ENCODE measurements around the gene OGFOD1.

The OGFOD1 gene

DNA sequence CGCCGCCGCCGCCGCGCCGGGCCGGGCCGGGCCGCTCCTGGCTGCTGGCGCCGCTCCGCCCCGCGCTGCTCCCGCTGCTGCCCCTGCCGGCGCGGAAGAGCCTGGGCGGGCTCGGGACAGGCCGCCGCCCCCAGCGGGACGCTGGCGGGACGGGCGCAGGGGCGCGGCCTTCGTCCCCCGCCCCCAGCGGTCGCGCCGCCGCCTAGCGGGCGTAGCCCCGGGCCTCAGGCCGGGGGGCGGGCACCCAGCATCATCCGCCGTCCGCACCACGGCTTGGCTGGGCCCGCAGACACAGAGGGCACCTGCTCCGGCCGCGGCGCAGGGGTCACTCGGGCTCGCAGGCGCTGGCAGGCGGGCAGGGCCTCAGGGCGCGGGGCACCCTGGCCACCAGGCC lies 25.9 kb upstream of the OGFOD1 start, which contains the start of gene AMFR:
Gene AMFR (minus strand): TSS at position 107 of the 394 bp plus-strand sequence. CDS start 218 bp downstream, outside the sequence.
- FAIRE-seq (peak; percentile 98), DNase-seq (ENCODE audit: insufficient read length, low spot score) (peak; percentile 79)
- TF ChIP-seq PAX5 (IDR thresholded peaks at IDR 0.05; ENCODE audit: insufficient read depth, low read length, severe bottlenecking) (peak; percentile 25), POLR2A (IDR thresholded peaks at IDR 0.05; ENCODE audit: low read depth, low read length) (no peak), POU2F2 (IDR thresholded peaks at IDR 0.05; ENCODE audit: low read depth, low read length) (no peak), POLR2AphosphoS5 (IDR thresholded peaks at IDR 0.05; ENCODE audit: low read depth, low read length) (no peak)

DNA sequence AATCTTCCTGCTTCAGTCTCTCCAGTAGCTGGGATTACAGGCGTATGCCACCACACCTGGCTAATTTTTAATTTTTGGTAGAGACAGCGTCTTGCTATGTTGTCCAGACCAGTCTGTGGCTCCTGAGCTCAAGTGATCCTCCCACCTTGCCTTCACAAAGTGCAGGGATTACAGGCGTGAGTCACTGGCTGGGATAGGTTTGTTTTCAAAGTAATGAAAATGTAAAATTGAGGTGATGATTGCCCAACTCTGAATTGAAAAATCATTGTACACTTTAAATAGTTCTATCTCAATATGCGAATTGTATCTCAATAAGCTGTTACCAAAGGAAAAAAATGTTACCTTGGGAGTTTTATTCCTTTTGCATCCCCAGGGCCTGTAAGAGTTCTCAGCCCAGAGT lies 24.8 kb upstream of the OGFOD1 start:
- DNase-seq (ENCODE audit: insufficient read length, low spot score) (no peak), FAIRE-seq (no peak)
- no peak for TF ChIP-seq TAF1 (IDR thresholded peaks at IDR 0.05; ENCODE audit: low read depth, low read length)
- no peak for TF ChIP-seq POU2F2 (IDR thresholded peaks at IDR 0.05; ENCODE audit: low read depth, low read length)

DNA sequence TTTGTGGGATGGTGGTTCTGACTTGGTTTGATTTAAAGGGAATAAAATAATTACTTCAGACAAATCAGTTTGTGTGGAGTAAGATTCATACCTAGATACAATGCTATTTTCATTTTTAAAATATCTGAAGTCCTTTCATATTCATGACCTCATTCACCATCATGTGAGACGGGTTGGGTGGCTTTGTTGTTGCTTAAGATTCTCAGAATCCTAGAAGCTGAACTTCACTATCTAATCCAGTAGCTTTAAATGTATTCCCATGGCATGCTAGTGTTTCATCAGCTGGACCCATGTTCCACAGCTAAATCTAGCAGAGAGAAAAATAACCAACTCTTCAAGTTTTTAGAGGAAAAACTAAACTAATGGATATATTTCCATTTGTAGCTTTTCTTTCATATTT lies 23.3 kb upstream of the OGFOD1 start:
- TF ChIP-seq TAF1 (IDR thresholded peaks at IDR 0.05; ENCODE audit: low read depth, low read length) (no peak), POLR2A (IDR thresholded peaks at IDR 0.05; ENCODE audit: low read depth, low read length) (no peak), POLR2AphosphoS5 (IDR thresholded peaks at IDR 0.05; ENCODE audit: low read depth, low read length) (no peak), SPI1 (IDR thresholded peaks at IDR 0.05; ENCODE audit: low read depth, low read length) (no peak), POU2F2 (IDR thresholded peaks at IDR 0.05; ENCODE audit: low read depth, low read length) (no peak), PAX5 (IDR thresholded peaks at IDR 0.05; ENCODE audit: insufficient read depth, low read length, severe bottlenecking) (no peak)
- FAIRE-seq (no peak), DNase-seq (ENCODE audit: insufficient read length, low spot score) (no peak)

DNA sequence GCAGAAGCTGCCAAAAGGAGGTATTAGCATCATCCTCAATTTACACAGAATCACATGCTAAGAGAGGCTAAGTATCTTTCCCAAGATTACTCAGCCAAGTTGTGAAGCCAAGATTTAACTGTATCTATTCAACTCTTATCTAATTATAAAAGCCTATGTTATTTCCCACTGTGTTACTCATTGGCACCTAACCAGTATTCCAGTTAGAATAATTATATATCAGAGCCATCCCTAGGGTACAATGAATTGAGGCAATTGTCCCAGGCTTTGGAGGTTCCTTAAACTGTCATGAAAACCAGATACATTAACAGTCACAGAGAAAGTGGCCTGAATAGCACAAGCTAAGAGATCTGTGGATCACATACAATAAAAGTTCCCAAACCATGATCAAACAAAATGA lies 15.1 kb upstream of the OGFOD1 start:
- no peak for FAIRE-seq
- no peak for DNase-seq (ENCODE audit: insufficient read length, low spot score)
- no peak for TF ChIP-seq SPI1 (IDR thresholded peaks at IDR 0.05; ENCODE audit: low read depth, low read length)
- TF ChIP-seq POU2F2 (IDR thresholded peaks at IDR 0.05; ENCODE audit: low read depth, low read length): no peak
- TF ChIP-seq PAX5 (IDR thresholded peaks at IDR 0.05; ENCODE audit: insufficient read depth, low read length, severe bottlenecking): no peak
- TF ChIP-seq TAF1 (IDR thresholded peaks at IDR 0.05; ENCODE audit: low read depth, low read length): no peak
- no peak for TF ChIP-seq POLR2A (IDR thresholded peaks at IDR 0.05; ENCODE audit: low read depth, low read length)
- TF ChIP-seq POLR2AphosphoS5 (IDR thresholded peaks at IDR 0.05; ENCODE audit: low read depth, low read length): no peak

DNA sequence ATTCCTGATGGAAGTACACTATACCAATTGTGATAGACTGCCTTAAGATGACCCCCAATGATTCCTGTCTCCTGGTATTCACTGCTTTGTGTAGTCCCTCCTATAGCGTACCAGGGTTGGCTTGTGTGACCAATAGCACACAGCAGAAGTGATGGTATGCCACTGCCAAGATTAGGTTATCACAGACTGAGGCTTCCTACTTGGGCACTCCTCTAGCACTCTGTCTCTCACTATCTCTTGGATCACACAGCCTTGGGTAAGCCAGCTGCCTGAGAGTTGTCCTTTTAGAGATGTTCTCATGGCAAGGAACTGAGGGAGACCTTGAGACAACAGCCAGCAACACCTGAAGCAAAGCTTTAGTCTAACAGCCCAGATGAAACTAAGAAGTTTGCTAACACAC lies 13.3 kb upstream of the OGFOD1 start:
- TF ChIP-seq POLR2AphosphoS5 (IDR thresholded peaks at IDR 0.05; ENCODE audit: low read depth, low read length): no peak
- TF ChIP-seq POU2F2 (IDR thresholded peaks at IDR 0.05; ENCODE audit: low read depth, low read length): no peak
- no peak for TF ChIP-seq TAF1 (IDR thresholded peaks at IDR 0.05; ENCODE audit: low read depth, low read length)
- no peak for TF ChIP-seq POLR2A (IDR thresholded peaks at IDR 0.05; ENCODE audit: low read depth, low read length)
- TF ChIP-seq PAX5 (IDR thresholded peaks at IDR 0.05; ENCODE audit: insufficient read depth, low read length, severe bottlenecking): no peak
- no peak for TF ChIP-seq SPI1 (IDR thresholded peaks at IDR 0.05; ENCODE audit: low read depth, low read length)
- FAIRE-seq (no peak), DNase-seq (ENCODE audit: insufficient read length, low spot score) (no peak)

DNA sequence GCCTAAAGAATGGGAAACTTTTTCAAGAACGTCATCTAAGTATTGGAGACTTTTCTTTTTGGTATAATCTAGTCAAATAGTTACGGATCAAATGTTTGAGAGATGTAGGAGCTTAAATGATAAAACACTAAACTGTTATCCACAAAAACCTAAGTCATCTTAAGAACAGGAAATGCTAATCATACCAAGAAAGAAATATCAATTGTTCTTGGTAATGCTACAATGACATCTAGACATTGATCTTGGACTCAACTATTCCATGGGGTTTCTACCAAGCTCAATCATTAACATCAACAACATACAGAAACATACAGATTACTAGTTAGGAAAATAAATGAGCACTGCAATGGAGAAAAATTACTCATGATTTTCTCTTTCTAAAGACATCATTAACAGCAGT lies 4.1 kb upstream of the OGFOD1 start:
- DNase-seq (ENCODE audit: insufficient read length, low spot score): no peak
- TF ChIP-seq POLR2A (IDR thresholded peaks at IDR 0.05; ENCODE audit: low read depth, low read length) (no peak), POLR2AphosphoS5 (IDR thresholded peaks at IDR 0.05; ENCODE audit: low read depth, low read length) (no peak), POU2F2 (IDR thresholded peaks at IDR 0.05; ENCODE audit: low read depth, low read length) (no peak), TAF1 (IDR thresholded peaks at IDR 0.05; ENCODE audit: low read depth, low read length) (no peak), PAX5 (IDR thresholded peaks at IDR 0.05; ENCODE audit: insufficient read depth, low read length, severe bottlenecking) (no peak), SPI1 (IDR thresholded peaks at IDR 0.05; ENCODE audit: low read depth, low read length) (no peak)

DNA sequence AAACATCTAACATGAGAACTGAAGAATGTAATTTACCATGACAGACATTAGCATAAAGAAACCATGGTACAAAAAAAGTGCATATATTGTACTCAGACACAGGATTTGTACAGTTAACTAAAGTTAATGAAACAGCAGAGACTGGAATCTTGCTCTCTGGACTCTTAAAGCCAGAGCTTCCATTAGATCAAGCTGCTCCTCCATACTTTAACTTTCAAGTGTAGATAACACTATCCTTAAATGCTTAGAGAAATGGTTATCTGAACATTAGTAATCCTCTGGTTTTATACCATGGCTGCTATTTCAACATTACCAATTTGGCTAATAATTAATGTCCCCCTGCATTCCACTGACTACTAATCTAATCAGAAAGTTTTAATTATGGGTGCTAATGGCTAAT lies 3.3 kb upstream of the OGFOD1 start:
- TF ChIP-seq POLR2AphosphoS5 (IDR thresholded peaks at IDR 0.05; ENCODE audit: low read depth, low read length) (no peak), SPI1 (IDR thresholded peaks at IDR 0.05; ENCODE audit: low read depth, low read length) (no peak), TAF1 (IDR thresholded peaks at IDR 0.05; ENCODE audit: low read depth, low read length) (no peak), PAX5 (IDR thresholded peaks at IDR 0.05; ENCODE audit: insufficient read depth, low read length, severe bottlenecking) (no peak), POLR2A (IDR thresholded peaks at IDR 0.05; ENCODE audit: low read depth, low read length) (no peak), POU2F2 (IDR thresholded peaks at IDR 0.05; ENCODE audit: low read depth, low read length) (no peak)
- DNase-seq (ENCODE audit: insufficient read length, low spot score) (no peak), FAIRE-seq (no peak)

More for the DNA sequence above, 4.1 kb upstream of the OGFOD1 start:
- FAIRE-seq: no peak

DNA sequence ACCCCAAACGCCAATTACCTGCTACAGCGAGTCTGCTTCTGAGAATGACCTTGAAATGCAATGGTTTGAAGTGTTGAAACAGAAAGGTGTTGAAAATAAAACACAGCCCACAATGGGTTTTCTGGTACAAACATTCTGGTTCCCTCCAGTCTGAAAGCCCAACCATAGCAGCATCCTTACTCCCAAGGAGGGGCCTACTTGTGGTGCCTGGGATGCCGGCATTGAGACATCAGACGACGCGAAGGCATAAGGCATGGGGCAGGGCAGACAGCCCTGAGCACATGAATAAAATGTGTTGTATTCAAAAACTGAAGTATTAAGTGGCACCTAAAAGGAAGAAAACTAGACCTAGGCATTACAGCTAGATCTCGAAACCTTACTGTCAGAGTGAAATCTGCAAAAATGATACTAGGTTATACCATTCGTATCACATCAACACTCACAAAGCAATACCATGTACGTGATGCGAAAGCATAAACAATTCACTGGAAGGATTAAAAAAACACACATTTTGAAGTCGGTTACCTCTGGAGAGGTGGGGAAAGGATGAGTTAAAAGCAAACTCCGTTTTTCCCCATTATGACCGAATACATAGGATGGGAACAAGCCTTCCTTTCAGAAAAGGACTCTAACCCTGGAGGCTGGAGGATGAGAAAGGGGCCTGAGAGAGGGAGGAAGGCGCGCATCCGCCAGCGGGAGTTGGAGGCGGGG lies 924 bp upstream of the OGFOD1 start:
- DNase-seq (ENCODE audit: insufficient read length, low spot score): no peak
- FAIRE-seq: peak; percentile 16
- TF ChIP-seq TAF1 (IDR thresholded peaks at IDR 0.05; ENCODE audit: low read depth, low read length) (no peak), PAX5 (IDR thresholded peaks at IDR 0.05; ENCODE audit: insufficient read depth, low read length, severe bottlenecking) (no peak), POU2F2 (IDR thresholded peaks at IDR 0.05; ENCODE audit: low read depth, low read length) (no peak), POLR2A (IDR thresholded peaks at IDR 0.05; ENCODE audit: low read depth, low read length) (no peak), SPI1 (IDR thresholded peaks at IDR 0.05; ENCODE audit: low read depth, low read length) (no peak), POLR2AphosphoS5 (IDR thresholded peaks at IDR 0.05; ENCODE audit: low read depth, low read length) (no peak)

DNA sequence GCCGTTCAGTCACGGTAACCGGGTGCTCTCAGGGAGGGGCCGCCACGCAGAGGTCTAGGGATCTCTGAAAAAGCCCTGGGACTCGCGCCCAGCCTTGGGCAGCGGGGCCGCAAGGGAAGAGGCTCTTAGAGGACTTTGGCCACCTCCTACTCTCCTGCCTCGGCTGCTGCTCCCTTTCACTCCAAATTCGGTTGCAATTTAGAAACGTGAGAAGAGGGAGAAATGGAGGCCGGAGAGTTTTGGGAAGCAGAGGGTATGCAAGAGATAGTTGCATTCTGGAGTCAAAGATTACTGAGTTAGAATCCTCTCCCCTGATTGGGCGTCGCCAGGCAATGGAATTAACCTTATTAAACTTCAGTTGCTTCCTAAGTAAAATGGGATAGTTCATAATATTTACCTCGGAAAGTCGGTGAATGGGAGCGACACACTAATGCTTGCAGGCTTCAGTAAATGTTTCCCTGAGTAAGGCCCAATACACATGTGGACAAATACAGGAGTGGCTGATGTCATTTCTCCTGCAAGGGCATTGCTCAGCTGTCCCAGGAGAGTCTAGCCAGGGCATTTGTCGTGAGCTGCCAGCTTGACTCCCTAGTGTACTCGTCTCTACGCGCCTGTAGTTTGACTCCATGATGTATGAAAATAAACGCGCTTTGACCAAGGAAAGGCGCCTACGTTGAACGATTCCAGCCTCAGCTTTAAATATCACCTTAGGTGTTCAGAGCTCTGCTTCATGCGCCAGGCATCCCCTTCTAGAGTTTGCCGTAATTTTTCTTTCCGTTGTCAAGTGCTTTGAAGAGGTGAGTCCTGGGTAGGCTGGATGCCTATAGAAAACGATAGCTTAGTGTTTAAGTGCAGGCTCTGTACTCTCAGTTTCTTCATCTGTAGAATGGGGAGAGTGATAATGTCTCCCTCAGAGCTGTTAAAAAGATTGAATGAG lies 667 bp downstream of the OGFOD1 start:
- TF ChIP-seq PAX5 (IDR thresholded peaks at IDR 0.05; ENCODE audit: insufficient read depth, low read length, severe bottlenecking): no peak
- no peak for TF ChIP-seq POU2F2 (IDR thresholded peaks at IDR 0.05; ENCODE audit: low read depth, low read length)
- TF ChIP-seq POLR2A (IDR thresholded peaks at IDR 0.05; ENCODE audit: low read depth, low read length): no peak
- peak; percentile 15 for DNase-seq (ENCODE audit: insufficient read length, low spot score)
- FAIRE-seq: peak; percentile 47
